ENCODE results near the gene FAM184B.

GRCh38 chr4:17599826-17600225 lies 181.6 kb downstream of the FAM184B start:
- TF ChIP-seq POLR2A (IDR thresholded peaks at IDR 0.05; ENCODE audit: low read length): no peak
- no peak for TF ChIP-seq GATA1 (IDR thresholded peaks at IDR 0.05; ENCODE audit: low read depth, low read length)

Measured in erythroblast (primary cell).